ENCODE measurements around the gene BIRC2.

BIRC2 gene

GRCh38 chr11:102306817-102307726, 39.9 kb upstream of the BIRC2 start (continued):
- peak; percentile 60; the same call in 1 of the 2 replicates for TF ChIP-seq REST (tag by site-specific recombination; IDR thresholded peaks at IDR 0.05)

- POLR2A ChIA-PET = no interaction called here
- no peak for TF ChIP-seq AEBP2 (tag by site-specific recombination; IDR thresholded peaks at IDR 0.05; ENCODE audit: borderline replicate concordance)
- no peak for TF ChIP-seq OSR2 (tag by site-specific recombination; IDR thresholded peaks at IDR 0.05)
- TF ChIP-seq CTCF (tag by site-specific recombination; IDR thresholded peaks at IDR 0.05) = no peak
- no peak for TF ChIP-seq ZNF324 (tag by site-specific recombination; IDR thresholded peaks at IDR 0.05)
- no peak for TF ChIP-seq ZNF645 (tag by site-specific recombination; IDR thresholded peaks at IDR 0.05)
- no peak for TF ChIP-seq SCRT2 (tag by site-specific recombination; IDR thresholded peaks at IDR 0.05)
- TF ChIP-seq ZFP3 (tag by site-specific recombination; IDR thresholded peaks at IDR 0.05; ENCODE audit: low read depth) = no peak
- TF ChIP-seq ZNF433 (tag by site-specific recombination; IDR thresholded peaks at IDR 0.05; ENCODE audit: low read depth) = no peak
- no peak for TF ChIP-seq ZNF776 (tag by site-specific recombination; IDR thresholded peaks at IDR 0.05; ENCODE audit: borderline replicate concordance)
- no peak for TF ChIP-seq ZNF148 (tag by site-specific recombination; IDR thresholded peaks at IDR 0.05; ENCODE audit: borderline replicate concordance)
- no peak for TF ChIP-seq ZNF26 (tag by site-specific recombination; IDR thresholded peaks at IDR 0.05)
- no peak for TF ChIP-seq ZNF600 (tag by site-specific recombination; IDR thresholded peaks at IDR 0.05)
- no peak for TF ChIP-seq ZBTB8A (tag by site-specific recombination; IDR thresholded peaks at IDR 0.05)
- no peak for TF ChIP-seq HOXC10 (CRISPR knock-in tag; IDR thresholded peaks at IDR 0.05)
- TF ChIP-seq ATF2 (tag by site-specific recombination; IDR thresholded peaks at IDR 0.05; ENCODE audit: low read depth) = no peak
- H3K9me3 ChIP-seq (ENCODE audit: control insufficient read depth, insufficient read depth, low read depth, low read length) = no peaks in the 10 kb centered on the region
- H3K36me3 ChIP-seq (ENCODE audit: control insufficient read depth in 2 of 2, insufficient read depth in 1 of 2, low read length in 2 of 2) = no peaks in the 10 kb centered on the region
- 0 out of 2 replicates have a peak, but pooled peaks cover 3% of the 10 kb centered on the region for H3K4me1 ChIP-seq (ENCODE audit: control insufficient read depth, insufficient read depth, low read length)
- H3K27ac ChIP-seq (ENCODE audit: extremely low read depth, low read depth, low read length) = no peak overlapping the region
- CTCF ChIA-PET = interaction anchor here (0.6 to 3.6 kb wide), 6 partner anchors 19 to 1583 kb away, joined by 3 to 20 read pairs (median 4); no protein-coding TSS in a partner anchor
- H3K4me3 ChIP-seq (ENCODE audit: low read depth, low read length) = no peak overlapping the region
Observed at GRCh38 chr11:102307727-102308038, 39.3 kb upstream of the BIRC2 start.
